AG08396 (cell line): Measurements from ENCODE around the gene TPH2.

Source experiments
- DNase-seq: peaks from one replicate; pipeline ENCODE4 v3.0.0; 2012; ENCODE audit warnings: low spot score, mixed read lengths

The TPH2 gene

GRCh38 chr12:72033991-72034390 is 95.3 kb downstream of the TPH2 start:
- no peak for DNase-seq

GRCh38 chr12:72035625-72036024 is 97.0 kb downstream of the TPH2 start:
- no peak for DNase-seq

DNA sequence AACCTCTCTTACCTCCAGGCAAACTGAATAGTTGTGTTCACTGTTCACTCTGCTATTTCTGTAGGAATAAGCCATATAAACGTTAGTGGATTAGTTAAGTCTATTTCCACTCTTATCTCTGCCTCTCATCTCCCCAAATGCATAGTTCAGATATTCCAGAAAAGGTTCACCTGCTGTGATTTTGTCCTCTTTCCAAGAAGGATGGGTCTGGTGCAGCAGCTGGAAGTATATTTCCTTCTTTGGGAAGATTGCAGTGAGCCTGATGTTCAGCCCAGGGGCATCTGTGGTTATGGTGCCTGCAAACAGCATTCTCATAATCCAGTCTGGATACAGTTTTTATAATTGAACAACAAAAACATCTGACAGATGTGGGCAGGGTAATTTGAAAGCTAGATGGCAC is 97.7 kb downstream of the TPH2 start:
- DNase-seq: no peak

DNA sequence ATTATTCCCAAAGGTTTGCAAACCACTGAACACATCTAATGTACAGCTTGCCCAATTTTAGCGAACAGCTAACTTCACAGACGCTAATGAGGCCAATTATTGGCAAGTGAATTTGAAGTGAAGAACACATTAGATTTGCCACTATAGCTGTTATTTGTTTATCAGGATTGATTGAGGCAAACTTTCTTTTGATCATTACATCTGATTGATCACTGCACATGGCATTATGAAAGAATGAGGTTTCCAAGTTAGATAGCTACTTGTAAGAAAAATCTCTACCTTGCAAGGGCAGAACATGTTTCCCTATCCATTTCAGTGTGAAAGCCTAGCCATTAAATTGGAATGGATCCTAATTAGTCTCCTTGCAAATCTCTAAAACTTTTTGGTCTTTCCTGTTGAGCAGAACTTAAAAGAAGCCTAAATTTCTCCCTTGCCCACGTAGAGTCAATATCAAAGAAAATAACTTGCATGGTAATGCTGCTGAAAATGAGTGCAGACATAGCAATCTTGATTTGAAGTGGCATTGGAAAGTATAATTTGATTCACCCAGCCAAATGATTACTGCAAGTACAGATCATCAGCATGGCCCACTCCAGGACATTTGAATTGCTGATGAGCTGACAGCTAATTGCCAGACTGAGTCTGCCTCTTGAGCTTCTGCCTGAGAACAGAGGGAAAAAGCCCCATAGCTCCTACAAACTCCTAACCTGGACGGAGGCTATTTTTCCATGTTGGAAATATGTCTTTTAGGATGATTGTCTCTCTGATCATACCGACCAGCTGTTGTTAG is 98.6 kb downstream of the TPH2 start:
- no peak for DNase-seq

GRCh38 chr12:72041811-72042210 is 103.2 kb downstream of the TPH2 start:
- no peak for DNase-seq

- peak; percentile 11 for DNase-seq
Observed at GRCh38 chr12:72053604-72054003, 115.0 kb downstream of the TPH2 start.

- DNase-seq: no peak
Observed at GRCh38 chr12:72054511-72054910, 115.9 kb downstream of the TPH2 start.

GRCh38 chr12:72057330-72057914 is 118.8 kb downstream of the TPH2 start:
- no peak for DNase-seq

DNA sequence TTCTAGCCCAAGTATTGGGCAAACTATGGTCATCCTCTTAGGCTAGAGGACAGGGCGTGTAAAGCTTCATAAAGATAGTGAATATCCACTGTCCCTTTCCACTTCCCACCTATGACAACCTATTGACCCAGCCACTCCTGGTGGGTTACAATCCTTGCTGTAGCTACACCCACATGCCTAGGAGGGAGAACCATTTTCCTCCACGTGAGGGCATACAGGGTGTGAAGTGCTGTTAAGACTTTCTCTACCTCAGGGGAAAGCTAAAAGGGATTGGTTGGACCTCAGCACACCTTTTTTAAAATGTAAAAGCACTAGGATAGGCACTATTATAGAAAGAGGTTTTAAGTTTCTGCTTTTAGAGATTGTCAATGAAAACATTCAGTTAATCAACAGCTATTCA is 124.4 kb downstream of the TPH2 start:
- no peak for DNase-seq

DNA sequence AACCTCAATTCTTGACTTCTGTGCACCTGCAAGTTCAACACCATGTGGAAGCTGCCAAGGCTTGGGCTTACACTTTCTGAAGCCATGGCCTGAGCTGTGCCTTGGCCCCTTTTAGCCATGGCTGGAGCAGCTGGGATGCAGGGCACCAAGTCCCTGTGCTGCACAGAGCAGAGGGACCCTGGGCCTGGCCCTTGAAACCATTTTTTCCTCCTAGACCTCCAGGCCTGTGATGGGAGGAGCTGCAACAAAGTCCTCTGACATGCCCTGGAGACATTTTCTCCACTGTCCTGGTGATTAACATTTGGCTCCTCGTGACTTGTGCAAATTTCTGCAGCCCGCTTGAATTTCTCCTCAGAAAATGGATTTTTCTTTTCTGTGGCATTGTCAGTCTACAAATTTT is 132.4 kb downstream of the TPH2 start:
- no peak for DNase-seq

GRCh38 chr12:72072592-72073212 is 134.1 kb downstream of the TPH2 start:
- no peak for DNase-seq

GRCh38 chr12:72074065-72074464 is 135.4 kb downstream of the TPH2 start:
- no peak for DNase-seq

DNA sequence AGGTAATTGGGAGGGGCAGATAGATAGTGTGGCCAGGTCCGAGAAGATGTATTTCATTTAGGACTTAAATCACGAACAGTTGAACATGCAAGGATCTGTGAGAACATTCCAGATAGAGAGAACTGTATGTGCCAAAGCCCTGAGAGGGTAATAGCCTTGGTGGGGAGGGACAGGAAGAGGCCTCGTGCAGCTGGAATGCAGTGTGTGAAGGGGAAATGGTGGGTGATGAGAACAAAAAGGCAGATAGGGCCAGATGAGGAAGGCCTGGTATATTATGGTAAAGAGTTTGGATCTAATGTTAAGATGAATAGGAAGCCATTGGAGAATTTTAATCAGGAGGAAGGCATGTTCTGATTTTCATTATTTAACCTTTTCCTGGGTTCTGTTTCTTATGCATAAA is 136.3 kb downstream of the TPH2 start:
- no peak for DNase-seq

- no peak for DNase-seq
Observed at GRCh38 chr12:72075401-72075800, 136.8 kb downstream of the TPH2 start.

DNA sequence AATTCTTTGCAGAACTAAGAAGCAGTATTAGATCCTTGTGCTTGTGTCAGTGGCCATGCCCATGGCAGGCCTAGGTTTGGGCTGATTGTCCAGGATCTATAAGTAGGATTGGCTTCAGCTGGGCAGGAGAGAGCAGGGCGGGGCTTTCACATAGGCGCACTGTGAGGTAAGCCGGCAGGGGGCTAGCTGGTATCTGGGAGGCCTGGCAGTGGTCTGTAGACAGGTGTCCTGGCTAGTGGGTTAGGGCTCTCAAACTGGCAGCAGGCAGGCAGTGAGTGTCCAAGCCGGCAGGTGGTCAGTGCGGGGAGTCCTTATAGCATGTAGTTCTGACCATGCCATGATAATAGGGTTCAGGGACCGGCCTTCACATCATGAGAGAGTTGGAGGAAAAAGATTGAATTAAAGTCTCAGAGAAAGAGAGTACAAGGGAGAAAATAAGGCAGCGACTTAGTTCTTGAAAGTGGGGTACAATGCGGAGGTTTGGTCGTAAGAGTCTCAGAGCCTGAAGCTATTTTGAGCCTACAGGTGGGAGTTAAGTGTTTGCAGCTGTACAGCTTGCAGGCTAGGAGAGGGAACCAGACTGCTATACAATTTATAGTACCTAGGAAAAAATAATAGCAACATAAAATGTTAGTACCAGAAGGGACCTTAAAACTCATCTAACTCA is 137.4 kb downstream of the TPH2 start:
- DNase-seq: no peak

DNA sequence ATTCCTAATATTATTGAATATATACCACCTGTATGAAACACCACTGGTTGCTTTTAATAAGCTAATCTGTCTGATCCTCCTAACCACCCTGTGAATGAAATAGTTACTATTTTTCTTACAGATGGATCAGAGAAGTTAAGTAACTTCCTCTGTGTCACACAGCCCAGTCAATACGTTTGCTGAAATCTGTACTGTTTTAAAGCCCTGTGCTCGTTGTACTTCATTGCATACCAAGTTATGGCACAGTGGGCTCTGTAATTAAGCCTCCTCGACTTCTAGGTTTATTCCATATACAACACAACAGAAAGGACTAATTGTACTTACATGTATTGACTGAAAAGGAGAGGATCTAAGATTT is 137.9 kb downstream of the TPH2 start:
- no peak for DNase-seq

DNA sequence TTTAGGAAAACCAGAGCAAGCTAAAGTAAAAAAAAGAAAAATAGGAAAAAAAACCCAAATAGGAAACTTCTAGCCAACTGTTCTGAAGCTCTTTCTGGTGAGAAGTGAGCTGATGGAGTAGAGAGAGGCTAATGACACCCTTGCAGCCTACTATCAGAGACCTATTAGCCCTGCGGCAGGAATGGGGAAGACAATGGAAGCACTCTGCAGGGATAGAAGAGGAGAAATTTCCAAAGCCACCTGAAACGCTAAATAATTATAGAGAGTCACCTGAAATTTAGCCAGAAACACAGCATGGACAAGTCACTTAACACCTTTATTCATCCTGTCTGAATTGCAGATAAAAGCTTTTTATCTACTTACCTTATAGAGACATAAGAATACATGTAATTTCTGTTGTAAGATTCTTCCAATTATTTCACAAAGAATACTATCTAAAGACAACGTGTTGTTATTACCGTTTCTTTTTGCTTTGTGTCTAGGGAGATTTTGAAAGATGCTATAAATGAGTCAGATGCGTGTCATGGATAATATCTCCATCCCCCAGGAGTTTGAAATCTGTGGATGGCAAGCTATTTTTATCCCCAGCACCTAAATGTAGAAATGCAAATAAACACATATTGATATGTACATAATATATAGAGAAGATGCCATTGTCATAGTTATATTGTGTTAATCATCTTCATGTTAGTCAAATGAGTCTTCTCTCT is 138.6 kb downstream of the TPH2 start:
- DNase-seq: no peak

DNA sequence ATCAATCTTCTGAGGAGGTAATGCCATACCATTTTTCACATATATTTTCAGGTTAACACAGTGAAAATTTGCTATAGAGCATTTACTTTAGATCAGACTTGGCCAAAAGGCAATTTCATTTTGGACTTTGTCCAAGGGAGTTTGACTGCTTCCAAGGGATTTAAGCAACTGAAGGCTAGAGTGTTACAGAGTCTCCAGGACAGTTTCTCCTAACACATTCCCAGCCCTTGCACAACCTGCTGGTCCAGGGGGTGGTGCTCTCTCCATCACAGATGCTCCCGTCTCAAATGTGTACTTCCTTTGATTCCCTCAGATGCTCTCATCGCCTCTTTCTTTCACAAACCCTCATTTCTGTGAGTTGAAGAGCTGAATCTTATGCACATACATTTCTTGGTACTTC is 143.1 kb downstream of the TPH2 start:
- DNase-seq: no peak
